SIG-M5 treated with dmso at 0.1 percent for 504 hours (cell line): ENCODE measurements around the gene TMIGD2.

ENCODE experiments used
- DNase-seq: peaks from one replicate; lab custom pipeline; 2025; ENCODE audit not compliant: unreplicated experiment; lab: John Stamatoyannopoulos, UW

TMIGD2 gene

GRCh38 chr19:4327252-4327876 is 25.2 kb upstream of the TMIGD2 start:
- peak; percentile 40 for DNase-seq

- no peak for DNase-seq
Measured at GRCh38 chr19:4326837-4327251, 24.7 kb upstream of the TMIGD2 start.

GRCh38 chr19:4326215-4326836 is 24.1 kb upstream of the TMIGD2 start:
- no peak for DNase-seq

- no peak for DNase-seq
Measured at GRCh38 chr19:4324228-4324627, 22.0 kb upstream of the TMIGD2 start.

GRCh38 chr19:4323692-4324091 is 21.5 kb upstream of the TMIGD2 start:
- no peak for DNase-seq

GRCh38 chr19:4322942-4323665 is 20.9 kb upstream of the TMIGD2 start:
- no peak for DNase-seq

- DNase-seq: no peak
Measured at GRCh38 chr19:4320419-4320818, 18.2 kb upstream of the TMIGD2 start.

GRCh38 chr19:4319067-4319718 is 17.0 kb upstream of the TMIGD2 start:
- DNase-seq: no peak

GRCh38 chr19:4318460-4318859 is 16.3 kb upstream of the TMIGD2 start:
- DNase-seq: no peak

- DNase-seq: no peak
Measured at GRCh38 chr19:4316956-4317355, 14.8 kb upstream of the TMIGD2 start.

GRCh38 chr19:4313847-4314490 is 11.8 kb upstream of the TMIGD2 start:
- DNase-seq: no peak

GRCh38 chr19:4310247-4311121 is 8.3 kb upstream of the TMIGD2 start:
- DNase-seq: no peak

GRCh38 chr19:4305659-4306058 is 3.5 kb upstream of the TMIGD2 start:
- DNase-seq: no peak

- no peak for DNase-seq
Measured at GRCh38 chr19:4305257-4305612, 3.0 kb upstream of the TMIGD2 start.

- peak; percentile 16 for DNase-seq
Measured at GRCh38 chr19:4304538-4305256, 2.5 kb upstream of the TMIGD2 start, which contains the start of gene FSD1. Gene FSD1, plus strand, starts transcription at chr19:4304598. Its CDS starts 149 bp downstream, at chr19:4304747.

GRCh38 chr19:4303819-4304537 is 1.8 kb upstream of the TMIGD2 start:
- DNase-seq: no peak

- no peak for DNase-seq
Measured at GRCh38 chr19:4301590-4302242, 473 bp downstream of the TMIGD2 start.

GRCh38 chr19:4300589-4300988 is 1.6 kb downstream of the TMIGD2 start:
- no peak for DNase-seq
